Activated CD4-positive, alpha-beta T cell treated with anti-CD3 and anti-CD28 coated beads for 24 hours (primary cell): ENCODE results near the gene TCEAL1.
"Not testable (repeated sequence)": the region's sequence is repeated elsewhere in the genome, so short reads cannot be mapped to it uniquely, and the experiment has no call there.

Experiments
- DNase-seq, 2 donors: peaks; one replicate each; pipeline ENCODE4 v3.0.0-alpha.2; 2020; ENCODE audit warnings: low read depth in 2 of 2

Gene TCEAL1

DNA sequence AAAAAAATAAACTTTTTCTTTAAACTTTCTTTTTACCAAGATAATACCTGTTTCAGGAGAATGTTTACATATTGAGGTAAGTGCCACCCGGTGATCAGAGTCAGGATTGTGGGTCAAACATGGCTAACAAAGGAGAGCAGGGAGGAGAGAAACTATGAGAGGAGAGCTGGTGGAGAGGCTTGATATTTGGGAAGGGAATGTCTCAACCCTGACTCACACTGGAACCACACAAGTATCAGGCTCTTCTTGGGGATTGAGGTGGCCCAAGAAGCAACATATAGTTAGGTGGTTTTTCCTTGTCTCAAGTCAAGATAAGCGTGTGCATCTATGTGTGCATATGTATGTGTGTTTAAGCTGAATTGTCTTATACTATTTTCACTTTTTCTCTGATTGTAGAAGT is 6.7 kb downstream of the TCEAL1 start:
- DNase-seq: no peak

DNA sequence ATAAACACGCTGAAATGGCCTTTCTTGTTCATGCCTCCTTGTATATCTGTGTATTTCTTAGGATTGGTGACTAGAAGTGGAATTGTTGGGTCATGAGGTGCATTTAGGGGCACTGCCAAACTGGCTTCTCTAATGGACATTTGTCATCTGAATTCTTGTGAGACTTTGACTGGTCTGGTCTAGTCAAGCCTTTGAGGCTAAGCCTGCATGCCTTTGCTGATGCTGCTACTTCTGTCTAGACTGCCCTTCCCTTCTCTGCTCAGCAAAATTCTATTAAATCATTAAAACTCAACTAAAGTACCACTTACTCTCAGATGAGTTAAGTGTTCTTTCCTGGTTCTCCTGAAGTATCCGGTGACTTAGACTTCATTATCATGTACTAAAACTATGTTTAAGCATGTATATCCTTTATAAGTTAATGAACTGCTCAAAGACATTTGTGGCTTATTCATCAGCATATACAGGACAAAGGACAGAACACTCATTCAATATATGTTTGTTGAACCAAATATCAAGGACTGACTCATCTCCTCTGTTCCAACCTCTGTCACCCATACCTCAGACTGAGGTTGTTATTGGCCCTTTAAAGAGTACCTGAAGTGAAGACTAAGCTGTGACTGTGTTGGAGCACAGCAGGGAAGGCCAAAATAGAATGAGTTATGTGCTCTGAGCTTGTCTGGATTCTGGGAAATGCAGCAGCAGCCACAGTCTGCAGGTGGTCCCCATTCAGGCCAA is 9.0 kb downstream of the TCEAL1 start:
- DNase-seq: no peak

- DNase-seq: not testable (repeated sequence)
Observed at GRCh38 chrX:103638479-103639346, 9.9 kb downstream of the TCEAL1 start.

- DNase-seq: no peak
Observed at GRCh38 chrX:103640401-103641155, 11.8 kb downstream of the TCEAL1 start.

GRCh38 chrX:103644125-103644524 is 15.3 kb downstream of the TCEAL1 start:
- no peak for DNase-seq

DNA sequence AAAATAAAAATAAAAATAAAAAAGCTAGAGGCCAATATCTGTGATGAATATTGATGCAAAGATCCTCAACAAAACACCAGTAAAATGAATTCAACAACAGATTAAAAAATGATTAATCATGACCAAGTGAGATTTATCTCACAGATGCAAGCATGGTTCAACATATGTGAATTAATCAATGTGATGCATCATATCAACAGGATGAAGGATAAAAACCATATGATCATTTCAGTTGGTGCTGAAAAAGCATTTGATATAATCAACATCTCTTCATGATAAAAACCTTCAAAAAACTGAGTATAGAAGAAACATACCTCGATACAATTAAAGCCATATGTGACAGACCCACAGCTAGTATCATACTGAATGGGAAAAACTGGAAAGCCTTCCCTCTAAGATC is 18.9 kb downstream of the TCEAL1 start:
- no peak for DNase-seq

DNA sequence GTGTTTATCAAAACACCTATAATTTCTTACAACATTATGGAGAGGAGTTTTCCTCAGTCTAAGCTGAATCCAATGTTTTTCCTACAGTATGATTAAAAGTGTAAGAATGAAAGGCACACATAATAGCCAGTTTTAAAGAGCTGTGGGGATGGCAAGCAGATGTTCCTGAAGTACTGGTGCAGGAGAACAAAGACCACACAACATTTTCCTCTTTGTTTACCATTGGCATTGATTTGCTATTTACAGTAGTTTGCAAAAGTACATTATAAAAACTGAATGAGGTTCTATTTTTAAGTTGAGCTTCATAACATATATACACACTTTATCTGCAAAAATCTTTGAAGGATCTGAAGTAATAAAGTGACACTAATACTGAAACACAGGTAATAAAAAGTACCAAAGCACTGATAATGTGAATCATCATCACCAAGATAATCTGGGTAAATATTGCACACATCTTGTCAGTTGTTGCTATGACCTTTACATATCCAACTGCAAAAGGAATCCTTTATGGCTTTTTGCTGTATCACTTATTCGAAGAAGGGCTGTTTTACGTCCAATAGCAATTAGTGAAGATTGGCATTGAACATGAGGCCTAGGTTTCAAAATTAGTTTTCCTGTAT is 22.5 kb downstream of the TCEAL1 start:
- no peak for DNase-seq

- not testable (repeated sequence) for DNase-seq
Observed at GRCh38 chrX:103655230-103656000, 26.6 kb downstream of the TCEAL1 start.

DNA sequence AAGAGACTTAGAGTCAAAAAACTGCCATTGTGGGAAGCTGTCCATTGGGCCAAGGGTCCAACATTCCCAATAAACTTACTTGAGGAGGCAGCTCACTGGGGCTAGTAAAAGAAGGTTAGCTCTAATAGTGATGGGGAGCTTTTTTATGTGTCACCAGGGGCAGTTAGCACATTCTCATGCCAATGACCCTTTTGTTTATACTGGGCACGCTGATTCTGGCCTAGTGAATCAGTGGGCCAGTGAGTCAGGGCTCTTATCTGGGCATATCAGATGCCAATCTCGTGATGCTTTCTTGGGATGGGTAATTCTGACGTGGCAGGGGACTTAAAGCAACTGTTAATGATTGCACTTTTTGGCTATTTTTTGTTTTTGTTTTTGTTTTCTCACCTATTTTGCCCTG is 27.8 kb downstream of the TCEAL1 start:
- no peak for DNase-seq

GRCh38 chrX:103657066-103657465 is 28.3 kb downstream of the TCEAL1 start:
- not testable (repeated sequence) for DNase-seq

- DNase-seq: no peak
Observed at GRCh38 chrX:103658681-103659433, 30.1 kb downstream of the TCEAL1 start.

GRCh38 chrX:103659460-103659859 is 30.7 kb downstream of the TCEAL1 start:
- DNase-seq: not testable (repeated sequence)

DNA sequence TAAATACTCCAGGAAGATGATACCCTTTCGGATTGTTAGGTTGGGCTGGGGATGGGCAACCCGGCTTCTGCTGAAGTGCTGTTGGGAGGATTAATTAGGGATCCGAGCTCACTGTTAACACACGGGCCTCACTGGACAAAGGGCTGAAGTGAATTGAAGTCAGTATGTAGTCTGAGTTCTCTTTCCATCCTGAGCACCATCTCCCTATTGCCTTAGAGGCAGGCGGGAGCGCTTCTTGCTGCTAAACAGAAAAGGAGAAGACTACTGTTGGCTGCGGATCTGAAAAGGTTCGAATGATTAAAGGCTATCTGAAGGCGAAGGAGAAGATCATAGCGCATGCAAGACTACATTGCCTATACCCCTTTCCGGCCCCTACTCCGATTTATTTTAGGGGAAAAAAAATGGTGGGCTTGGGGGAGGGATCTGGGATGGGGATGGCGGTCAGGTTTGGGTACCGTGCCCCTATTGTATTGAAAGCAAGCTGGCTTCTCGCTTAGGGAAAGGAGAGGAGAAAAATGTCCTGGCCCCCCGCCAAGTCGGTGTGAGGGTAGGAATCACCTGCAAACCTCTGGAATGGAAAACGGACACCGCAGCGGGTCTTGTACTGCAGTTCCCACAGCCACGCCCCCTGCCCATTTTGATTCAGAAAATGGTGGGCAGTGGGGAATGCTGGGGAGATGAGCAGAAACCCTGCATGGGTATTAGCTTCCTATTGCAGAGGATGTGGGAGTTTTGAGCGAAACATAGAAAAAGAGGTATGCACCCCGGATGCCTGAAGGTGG is 35.4 kb downstream of the TCEAL1 start:
- no peak for DNase-seq

- no peak for DNase-seq
Observed at GRCh38 chrX:103666202-103667107, 37.7 kb downstream of the TCEAL1 start.

- no peak for DNase-seq
Observed at GRCh38 chrX:103669745-103670144, 41.0 kb downstream of the TCEAL1 start.

- no peak for DNase-seq
Observed at GRCh38 chrX:103674531-103675454, 46.0 kb downstream of the TCEAL1 start.
